Measurements from ENCODE around the gene CPT1A.

The CPT1A gene

GRCh38 chr11:68784653-68785052, 57.1 kb downstream of the CPT1A start:
- DNase-seq, result no peak

GRCh38 chr11:68783216-68783821, 58.4 kb downstream of the CPT1A start:
- DNase-seq, result no peak

GRCh38 chr11:68782711-68783110, 59.0 kb downstream of the CPT1A start:
- DNase-seq, result no peak

GRCh38 chr11:68780829-68781228, 60.9 kb downstream of the CPT1A start:
- no peak for DNase-seq

- no peak for DNase-seq
These were observed 63.5 kb downstream of the CPT1A start for GRCh38 chr11:68778205-68778604.

GRCh38 chr11:68776442-68777235, 65.1 kb downstream of the CPT1A start:
- DNase-seq, result no peak

DNA sequence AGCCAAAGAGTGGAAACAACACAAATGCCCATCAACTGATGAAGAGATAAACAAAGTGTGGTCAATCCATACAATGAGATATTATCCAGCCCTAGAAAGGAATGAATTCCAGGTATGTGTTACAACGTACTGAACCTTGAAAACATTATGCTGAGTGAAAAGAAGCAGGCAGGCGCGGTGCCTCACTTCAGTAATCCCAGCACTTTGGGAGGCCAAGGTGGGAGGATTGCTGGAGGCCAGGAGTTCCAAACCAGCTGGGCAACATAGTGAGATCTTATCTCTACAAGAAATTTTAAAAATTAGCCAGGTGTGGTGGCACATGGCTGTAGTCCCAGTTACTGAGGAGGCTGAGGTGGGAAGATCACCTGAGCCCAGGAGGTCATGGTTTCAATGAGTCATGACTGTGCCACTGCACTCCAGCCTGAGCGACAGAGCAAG, 65.7 kb downstream of the CPT1A start:
- no peak for DNase-seq

DNA sequence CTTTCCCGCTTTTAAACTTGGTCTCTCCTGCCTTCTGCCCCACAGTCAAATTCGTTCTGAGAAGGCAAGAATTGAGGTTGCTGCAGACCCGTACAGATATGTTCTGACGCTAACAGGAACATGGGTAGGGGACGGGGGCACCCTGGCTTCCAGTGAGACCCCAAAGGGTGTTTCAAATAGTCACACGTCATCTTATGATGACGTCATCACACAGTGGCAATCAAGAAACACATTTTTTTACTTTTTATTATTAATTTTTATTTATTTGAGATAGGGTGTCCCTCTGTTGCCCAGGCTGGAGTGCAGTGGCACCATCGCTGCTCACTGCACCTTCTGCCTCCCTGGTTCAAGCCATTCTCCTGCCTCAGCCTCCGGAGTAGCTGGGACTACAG, 67.5 kb downstream of the CPT1A start:
- DNase-seq, result no peak

GRCh38 chr11:68773521-68774193, 68.1 kb downstream of the CPT1A start:
- no peak for DNase-seq

DNA sequence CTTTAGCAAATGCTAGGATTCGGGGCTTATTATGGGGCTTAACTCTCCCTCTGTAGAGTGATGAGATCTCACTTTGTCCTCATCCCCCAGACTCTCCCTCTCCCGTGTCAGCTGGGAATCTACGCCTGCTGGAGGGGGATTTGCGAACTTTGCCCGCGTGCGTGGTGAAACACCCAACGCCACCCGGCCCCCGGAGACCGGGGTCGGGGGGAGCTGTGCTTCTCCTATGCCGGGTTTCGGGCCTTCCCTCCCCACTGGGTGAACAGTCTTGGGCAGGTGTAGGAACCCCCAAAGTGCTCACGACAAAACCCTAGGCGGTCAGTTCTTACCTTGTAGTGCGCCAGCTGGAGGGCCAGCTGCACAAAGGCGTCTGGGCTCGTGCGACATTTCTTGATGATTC, 68.8 kb downstream of the CPT1A start:
- no peak for DNase-seq

DNA sequence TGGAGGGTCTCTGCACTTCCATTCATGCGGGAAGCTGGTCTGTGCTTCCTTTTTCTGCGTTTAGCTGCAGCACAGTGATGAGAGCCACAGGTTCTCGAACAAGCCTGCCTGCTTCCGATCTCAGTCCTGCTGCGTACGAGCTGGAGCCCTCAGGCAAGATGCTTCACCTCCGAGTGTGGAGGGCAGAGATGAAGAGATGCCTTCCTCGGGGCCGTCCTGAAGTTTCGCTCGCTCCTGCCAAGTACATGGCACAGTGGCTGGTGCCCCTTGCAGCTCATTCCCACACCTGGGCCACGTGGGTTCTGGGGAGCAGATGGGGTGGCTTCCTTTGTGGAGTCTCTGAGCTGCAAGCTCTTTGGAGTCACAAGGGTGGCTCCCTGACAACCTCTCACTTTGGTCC, 70.9 kb downstream of the CPT1A start:
- DNase-seq, result no peak

DNA sequence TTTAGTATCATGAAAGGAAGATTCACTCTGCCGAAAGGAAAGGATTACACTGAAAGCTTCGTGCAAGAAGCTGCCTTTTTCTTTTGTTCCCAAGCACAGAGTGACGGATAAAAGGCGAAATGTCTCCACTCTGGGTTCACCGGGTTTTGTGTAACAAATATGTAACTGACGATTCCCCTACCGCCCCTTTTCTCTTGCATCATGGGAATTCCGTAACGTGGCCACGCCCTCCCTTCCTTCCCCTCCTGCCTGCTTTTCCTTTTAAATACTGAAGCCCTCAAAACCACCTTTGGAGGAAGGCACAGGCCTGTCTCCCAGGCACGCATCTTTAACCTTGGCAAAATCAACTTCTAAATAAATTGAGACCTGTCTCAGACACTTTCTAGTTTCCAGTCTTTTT, 74.0 kb downstream of the CPT1A start:
- no peak for DNase-seq

GRCh38 chr11:68766786-68767185, 74.9 kb downstream of the CPT1A start:
- no peak for DNase-seq

GRCh38 chr11:68764746-68765145, 77.0 kb downstream of the CPT1A start:
- no peak for DNase-seq

- no peak for DNase-seq
These were observed 77.6 kb downstream of the CPT1A start for GRCh38 chr11:68763926-68764657.

DNA sequence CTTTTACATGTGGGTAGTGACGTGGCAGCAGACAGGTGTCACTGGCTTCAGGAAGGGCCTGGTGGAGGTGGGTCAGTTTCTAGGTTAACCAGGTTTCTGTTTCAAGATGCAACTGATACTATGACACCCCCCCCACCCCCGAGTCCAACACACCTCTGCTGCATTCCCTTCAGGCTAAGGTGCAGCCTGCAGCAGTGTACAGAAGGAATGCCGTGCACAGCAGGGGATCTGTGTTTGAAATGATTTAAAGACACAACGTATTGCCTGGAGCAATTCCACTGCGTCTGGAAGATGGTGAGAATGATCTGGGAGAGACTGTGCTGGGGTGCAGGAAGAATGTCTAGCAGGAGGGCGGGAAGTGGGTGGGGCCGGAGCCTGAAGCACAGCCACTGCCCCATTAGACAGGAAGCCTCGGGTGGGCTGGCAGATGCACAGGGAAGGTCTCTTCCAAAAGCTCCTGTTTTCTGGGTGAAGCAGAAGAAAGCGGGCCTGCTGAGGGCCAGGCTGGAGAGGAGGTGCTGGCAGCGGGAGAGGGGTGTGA, 78.5 kb downstream of the CPT1A start:
- DNase-seq, result no peak

- DNase-seq, result no peak
These were observed 79.2 kb downstream of the CPT1A start for GRCh38 chr11:68762481-68762880.

DNA sequence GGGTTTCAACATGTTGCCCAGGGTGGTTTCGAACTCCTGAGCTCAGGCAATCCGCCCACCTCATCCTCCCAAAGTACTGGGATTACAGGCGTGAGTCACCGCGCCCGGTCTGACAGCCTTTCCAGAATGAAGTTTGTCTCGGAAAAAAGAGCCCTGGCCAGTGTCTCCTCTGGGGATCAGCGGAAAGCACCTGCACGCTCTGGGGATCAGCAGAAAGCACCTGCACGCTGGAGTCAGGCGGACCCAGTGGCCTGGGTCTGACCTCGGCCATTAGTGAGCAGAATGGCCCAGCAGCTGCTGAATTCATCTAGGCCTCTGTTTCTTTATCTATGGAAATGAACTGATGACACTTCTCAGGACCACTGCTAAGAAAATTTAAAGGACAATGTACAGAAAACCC, 79.9 kb downstream of the CPT1A start:
- DNase-seq, result no peak

- DNase-seq, result no peak
These were observed 81.7 kb downstream of the CPT1A start for GRCh38 chr11:68759991-68760390.

- no peak for DNase-seq
These were observed 84.0 kb downstream of the CPT1A start for GRCh38 chr11:68757711-68758110.

GRCh38 chr11:68756171-68756766, 85.4 kb downstream of the CPT1A start:
- DNase-seq, result no peak

GRCh38 chr11:68753300-68753699, 88.4 kb downstream of the CPT1A start:
- DNase-seq, result no peak
